Coronary artery (tissue), 2 donors: ENCODE measurements around the gene SETD1A.
A peak's percentile ranks its signal among the peaks of the same experiment; 100 is the strongest.

Source experiments
- DNase-seq: peaks from one replicate; pipeline ENCODE4 v3.0.0-alpha.2; 2017; ENCODE audit warnings: low spot score
- H3K27ac ChIP-seq, 2 donors: fragments of 200-600 bp; sonication (generic); one replicate each; pipeline ENCODE4 v1.5.1; 2016 to 2019
- H3K4me3 ChIP-seq: fragments of 200-600 bp; sonication (generic); 2 replicates; pipeline ENCODE4 v1.5.1; 2016; ENCODE audit warnings: mild to moderate bottlenecking, moderate library complexity
- CTCF ChIP-seq: fragments of 200-600 bp; sonication (generic); IDR thresholded peaks from one replicate; pipeline ENCODE4 v1.5.1; 2019; ENCODE audit warnings: antibody characterized with exemption

The SETD1A gene

GRCh38 chr16:30995927-30996323 lies 38.4 kb downstream of the SETD1A start:
- Histone ChIP-seq H3K27ac (peak overlapping the region in 1 of 2 donors; percentile 79), H3K4me3 (no peak overlapping the region)
- DNase-seq, result no peak
- TF ChIP-seq CTCF, result no peak

- peak overlapping the region; percentile 77 for H3K4me3 ChIP-seq
- H3K27ac ChIP-seq, result peak overlapping the region; percentile 2 to 79
- TF ChIP-seq CTCF, result no peak
- no peak for DNase-seq
Observed at GRCh38 chr16:30996324-30996984, 38.9 kb downstream of the SETD1A start.

- TF ChIP-seq CTCF, result no peak
- Histone ChIP-seq H3K27ac (peak overlapping the region; percentile 2 to 79), H3K4me3 (peak overlapping the region; percentile 77)
- peak; percentile 84 for DNase-seq
Observed at GRCh38 chr16:30996985-30997724, 39.6 kb downstream of the SETD1A start.

GRCh38 chr16:30997725-30998711 lies 40.5 kb downstream of the SETD1A start:
- Histone ChIP-seq H3K4me3 (peak overlapping the region; percentile 77), H3K27ac (peak overlapping the region; percentile 22 to 79)
- DNase-seq, result no peak
- no peak for TF ChIP-seq CTCF

GRCh38 chr16:30998852-30999761 lies 41.6 kb downstream of the SETD1A start:
- H3K27ac ChIP-seq, result peak overlapping the region in 1 of 2 donors; percentile 19
- DNase-seq, result no peak
- H3K4me3 ChIP-seq, result no peak overlapping the region
- TF ChIP-seq CTCF, result no peak

- no peak overlapping the region for H3K27ac ChIP-seq
- no peak for TF ChIP-seq CTCF
- no peak for DNase-seq
- no peak overlapping the region for H3K4me3 ChIP-seq
Observed at GRCh38 chr16:31000671-31001382, 43.3 kb downstream of the SETD1A start.
